Activated CD4-positive, alpha-beta T cell treated with anti-CD3 and anti-CD28 coated beads, Interleukin-2, amount 50 U/mL, for 48 hours (primary cell): ENCODE results near the gene SLC40A1.

Experiments
- DNase-seq, 2 experiments: peaks; one replicate each; pipeline ENCODE4 v3.0.0-alpha.2; 2020

Gene SLC40A1

DNA sequence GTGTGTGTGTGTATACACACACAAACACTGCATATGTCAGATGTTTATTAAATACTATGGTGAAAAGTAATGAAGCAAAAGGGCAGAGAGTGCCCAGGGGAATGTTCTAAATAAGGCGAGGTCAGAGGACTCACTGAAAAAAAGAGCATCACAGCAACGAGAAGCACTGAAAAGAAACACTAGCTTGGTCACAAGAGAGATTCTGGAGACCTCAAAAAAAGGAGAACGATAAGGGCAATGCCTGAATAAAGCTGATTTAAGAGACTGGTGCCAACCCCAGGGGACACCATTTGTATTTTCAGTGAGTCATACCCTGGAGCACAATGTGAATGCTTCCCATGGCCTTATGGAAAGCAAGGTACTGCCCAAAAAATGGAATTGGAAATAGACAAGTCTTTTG, 14.5 kb downstream of the SLC40A1 start:
- DNase-seq: no peak

DNA sequence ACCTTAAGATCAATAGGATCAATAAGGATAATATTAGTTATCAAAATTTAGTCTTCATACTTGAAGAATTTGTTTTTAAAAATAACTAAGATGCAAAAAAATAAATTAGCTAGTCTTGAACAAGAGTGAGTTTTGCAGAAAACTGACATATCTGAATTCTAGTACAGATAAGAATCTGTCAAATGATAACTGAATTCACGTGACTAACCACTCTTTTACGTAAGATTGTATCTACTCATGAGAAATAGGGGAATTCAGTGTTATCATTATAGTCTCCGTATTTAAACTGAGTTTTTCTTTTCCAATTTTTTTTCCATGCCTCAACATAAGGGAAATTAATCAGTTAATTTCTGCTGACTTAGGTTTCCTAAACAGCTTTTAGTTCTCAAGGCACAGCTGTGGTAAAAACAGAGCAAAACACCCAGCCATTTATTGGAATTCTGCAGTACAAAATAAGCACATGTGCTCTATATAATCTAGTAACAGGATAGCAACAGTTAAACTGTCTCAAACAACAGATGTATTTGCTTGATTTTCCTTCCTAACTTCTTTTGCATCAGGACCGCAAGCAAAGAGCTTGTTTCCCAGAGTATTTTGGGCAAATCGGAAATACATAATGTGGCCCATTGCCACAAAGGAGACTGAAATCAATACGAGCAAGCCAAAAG, 19.1 kb downstream of the SLC40A1 start:
- DNase-seq: no peak

GRCh38 chr2:189560273-189560586, 20.4 kb downstream of the SLC40A1 start:
- no peak for DNase-seq

DNA sequence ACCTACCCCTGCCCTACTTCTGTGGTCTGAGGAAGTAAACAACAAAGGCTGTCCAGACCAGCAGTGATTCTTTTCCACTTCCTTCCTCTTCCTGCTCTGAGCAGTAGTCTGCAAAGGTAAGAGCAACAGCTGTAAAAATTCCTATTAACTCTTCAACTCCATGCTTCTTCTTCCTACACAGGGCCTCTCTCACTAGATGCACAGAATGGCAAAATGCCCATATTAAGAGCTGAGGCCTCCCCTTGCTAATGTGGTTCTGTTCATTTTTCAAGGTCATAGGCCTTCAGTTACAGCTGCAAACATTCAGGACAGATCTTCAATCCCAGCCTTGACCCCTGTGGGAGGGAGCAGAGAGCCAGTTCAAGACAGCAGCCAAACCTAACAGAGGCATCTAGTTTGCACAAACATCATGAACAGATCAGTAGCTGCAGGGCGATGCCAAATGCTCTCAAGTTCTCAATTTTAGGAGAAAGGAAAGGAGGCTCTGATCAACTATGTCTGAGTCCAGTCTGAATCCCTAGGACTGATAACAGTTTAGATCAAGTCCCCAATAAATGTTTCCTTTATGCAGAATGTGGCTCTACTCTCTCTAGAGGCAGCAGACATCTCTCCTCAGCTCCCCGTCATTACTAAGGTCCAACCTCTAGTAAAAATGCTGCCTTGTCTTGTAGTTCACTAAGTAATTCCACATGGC, 20.9 kb downstream of the SLC40A1 start:
- DNase-seq: no peak

- no peak for DNase-seq
Observed at GRCh38 chr2:189558516-189559272, 21.9 kb downstream of the SLC40A1 start.

DNA sequence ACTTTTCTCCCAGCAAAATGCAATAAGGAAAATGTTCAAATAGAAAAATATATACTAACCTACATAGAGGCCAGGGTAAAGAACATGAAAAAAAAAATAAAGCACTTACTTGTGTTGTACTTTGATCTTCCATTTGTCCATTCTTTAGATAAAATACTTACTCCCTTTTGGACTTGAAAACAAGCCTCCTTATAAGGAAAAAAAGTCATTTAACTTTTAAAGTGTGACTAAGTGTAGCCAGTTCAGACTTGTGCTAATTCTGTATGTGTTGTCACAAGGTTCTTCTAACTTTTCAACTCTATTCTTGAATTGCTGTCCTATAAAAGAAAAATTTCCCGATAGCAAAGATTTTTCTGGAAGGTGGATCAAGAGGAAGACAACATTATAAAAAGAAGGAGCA, 23.2 kb downstream of the SLC40A1 start:
- no peak for DNase-seq

DNA sequence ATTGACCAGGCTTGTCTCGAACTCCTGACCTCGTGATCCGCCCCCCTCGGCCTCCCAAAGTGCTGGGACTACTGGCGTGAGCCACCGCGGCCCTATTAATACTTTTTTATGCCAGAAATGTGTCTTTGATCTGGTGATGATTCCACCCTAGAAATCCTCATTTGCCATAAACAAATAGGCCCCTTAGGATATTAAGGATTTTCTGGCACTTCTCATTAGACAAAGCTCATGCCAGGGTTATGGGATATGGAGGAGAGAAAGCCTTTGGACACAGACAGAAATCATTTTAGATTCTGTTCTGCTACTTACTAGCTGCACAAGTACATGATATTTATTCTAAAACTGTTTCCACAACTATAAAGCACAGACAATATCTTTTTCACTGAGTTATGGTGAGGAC, 24.1 kb downstream of the SLC40A1 start:
- DNase-seq: no peak

DNA sequence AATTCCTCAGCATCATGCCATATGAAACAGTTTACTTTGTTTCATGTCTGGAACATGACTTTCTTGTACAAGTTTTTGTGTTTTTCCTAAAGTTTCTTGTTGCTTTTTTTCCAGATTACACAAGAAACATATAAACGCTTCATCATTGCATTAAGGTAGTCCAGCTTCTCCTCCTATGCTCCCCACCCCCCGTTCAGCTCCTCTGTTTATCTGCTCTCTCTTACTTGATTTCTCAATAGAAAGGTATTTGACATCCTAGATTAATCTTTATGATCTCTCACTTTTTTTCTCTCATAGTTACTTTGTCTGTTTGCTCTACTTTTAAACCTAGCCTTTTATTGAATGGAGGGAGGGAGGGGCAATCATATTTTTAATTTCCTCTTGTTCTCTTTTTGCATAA, 25.4 kb downstream of the SLC40A1 start:
- DNase-seq: no peak

GRCh38 chr2:189553504-189554088, 27.0 kb downstream of the SLC40A1 start:
- no peak for DNase-seq

- no peak for DNase-seq
Observed at GRCh38 chr2:189552991-189553404, 27.6 kb downstream of the SLC40A1 start.

DNA sequence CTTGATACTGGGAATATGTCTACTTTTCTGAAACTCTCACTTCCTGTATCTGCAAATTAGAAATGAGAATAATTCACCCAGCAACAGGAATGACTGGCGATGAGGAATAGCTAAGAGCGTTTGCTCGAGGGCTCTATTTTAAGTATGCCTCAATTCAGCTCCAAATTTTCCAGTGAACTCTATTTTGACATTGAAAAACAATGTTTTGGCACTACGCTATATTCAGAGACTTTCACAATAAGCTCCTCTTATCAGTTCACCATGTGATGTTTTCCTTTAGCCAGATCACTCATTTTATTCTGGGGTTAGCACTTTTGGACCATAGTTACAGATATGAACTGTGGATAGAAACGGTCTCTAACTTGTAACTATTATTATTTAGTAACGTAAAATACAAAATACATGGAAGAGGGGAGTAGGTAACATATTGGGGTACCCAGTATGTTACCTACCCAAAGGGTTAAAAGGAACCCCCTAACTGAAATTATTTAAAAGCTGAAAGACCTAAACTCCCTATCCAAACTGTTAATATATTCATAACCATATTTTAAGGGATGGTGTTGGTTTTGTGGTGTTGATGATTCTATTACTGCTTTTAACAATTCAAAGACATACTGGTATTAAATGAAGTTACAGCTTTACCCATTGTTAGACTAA, 28.1 kb downstream of the SLC40A1 start:
- DNase-seq: no peak

DNA sequence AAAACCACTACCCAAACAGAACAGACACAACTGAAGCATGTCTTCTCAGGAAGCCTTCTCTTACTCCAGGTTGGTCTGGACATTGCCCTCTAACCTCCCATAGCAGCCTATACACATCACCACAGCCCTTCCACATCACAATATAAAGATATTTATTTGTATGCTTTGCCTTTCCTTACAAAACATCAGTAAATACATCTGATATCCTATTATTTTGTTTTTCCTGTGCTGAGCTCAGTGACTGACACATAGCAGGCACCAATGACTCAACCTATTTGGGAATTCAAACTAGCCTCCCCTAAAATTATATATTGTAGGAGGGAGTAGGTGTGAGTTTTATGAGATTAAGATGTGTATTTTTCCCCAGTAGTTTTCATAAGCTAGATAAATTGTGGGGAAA, 28.8 kb downstream of the SLC40A1 start:
- DNase-seq: no peak

DNA sequence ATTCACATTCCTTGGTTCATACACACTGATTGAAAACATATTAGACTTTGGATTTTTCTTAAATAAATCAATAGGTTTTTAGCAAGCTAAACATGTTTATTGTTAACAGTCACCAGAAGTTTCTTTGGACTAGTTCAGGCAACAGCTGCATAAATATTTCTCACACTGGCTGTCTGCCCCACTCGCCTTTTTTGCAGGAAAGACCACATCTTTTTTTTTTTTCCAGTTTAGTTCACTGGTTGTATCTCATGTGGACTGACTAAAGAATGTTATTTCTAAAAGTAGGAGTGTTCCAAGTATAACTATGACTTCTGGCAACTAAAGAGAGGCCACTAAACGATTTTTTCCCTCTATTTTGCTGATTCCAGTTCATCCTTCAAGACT, 31.1 kb downstream of the SLC40A1 start:
- DNase-seq: no peak

DNA sequence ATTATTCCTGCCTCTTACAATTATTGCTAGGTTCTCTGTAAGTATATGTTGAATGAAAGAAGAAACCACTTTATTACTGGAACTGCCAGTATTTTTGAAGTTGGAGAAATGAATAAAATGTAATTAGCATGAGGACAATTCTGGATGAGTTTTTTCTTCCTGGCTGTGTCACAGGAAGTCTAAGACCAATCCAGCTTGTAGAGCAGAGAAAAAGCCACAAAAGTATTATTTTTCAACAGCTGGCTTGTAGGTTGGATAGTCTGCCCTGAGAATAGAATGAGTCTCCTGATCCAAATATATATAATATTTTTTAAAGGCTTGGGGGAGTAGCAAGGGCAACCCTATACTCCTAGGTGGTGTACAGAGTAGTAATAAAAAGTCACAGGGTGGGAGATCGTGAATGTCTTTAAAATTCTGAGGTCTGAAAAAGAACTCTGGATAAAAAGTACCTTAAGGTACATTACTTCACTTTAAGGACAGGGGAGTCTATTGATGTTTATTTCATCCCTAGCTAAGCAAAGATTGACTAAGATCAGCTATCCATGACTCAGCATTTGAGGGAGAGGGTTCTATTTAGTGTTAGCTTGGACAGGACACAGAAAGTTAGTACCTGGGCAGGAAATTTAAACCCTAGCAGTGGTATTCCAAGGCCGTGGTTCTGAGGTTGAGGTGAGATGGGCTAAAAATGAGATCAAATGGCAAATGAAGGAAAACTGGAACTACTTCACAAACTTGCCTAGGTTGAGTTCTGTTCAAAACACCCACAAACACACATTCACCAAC, 31.7 kb downstream of the SLC40A1 start:
- DNase-seq: no peak

DNA sequence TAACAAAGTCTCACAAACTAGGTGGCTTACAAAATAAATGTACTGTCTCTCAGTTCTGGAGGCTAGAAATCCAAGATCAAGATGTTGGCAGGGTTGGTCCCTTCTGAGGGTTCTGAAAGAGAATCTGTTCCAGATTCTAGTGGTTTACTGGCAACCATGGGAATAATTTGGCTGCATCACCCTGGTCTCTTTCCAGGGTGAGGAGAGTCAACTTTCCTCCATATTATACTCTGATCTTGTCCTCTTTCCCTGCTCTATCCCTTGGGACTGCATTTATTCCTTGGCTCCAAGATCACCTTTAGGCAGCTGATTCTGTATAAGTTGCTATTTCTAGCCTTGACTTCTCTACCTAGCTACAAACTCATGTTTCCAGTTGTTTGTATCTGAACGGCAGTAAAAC, 35.2 kb downstream of the SLC40A1 start:
- DNase-seq: no peak

GRCh38 chr2:189544318-189545042, 36.1 kb downstream of the SLC40A1 start:
- no peak for DNase-seq

DNA sequence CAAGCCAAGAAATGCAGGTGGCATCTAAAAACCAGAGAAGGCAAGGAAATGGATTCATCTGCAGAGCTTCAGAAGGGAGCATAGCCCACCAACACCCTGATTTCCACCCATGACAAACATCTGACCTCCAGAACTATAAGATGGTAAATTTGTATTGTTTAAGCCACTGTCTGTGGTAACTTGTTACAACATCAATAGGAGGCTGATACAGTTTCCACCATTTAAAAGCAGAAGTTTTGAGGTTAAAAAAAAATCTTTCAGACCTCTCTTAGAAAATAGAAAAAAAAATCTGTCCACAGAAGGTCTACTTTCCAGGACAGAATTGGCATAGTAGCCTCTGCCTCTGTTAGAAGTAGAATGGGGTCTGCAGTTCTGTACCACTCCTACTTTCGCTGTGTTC, 37.2 kb downstream of the SLC40A1 start:
- no peak for DNase-seq

GRCh38 chr2:189542145-189542882, 38.3 kb downstream of the SLC40A1 start:
- no peak for DNase-seq

DNA sequence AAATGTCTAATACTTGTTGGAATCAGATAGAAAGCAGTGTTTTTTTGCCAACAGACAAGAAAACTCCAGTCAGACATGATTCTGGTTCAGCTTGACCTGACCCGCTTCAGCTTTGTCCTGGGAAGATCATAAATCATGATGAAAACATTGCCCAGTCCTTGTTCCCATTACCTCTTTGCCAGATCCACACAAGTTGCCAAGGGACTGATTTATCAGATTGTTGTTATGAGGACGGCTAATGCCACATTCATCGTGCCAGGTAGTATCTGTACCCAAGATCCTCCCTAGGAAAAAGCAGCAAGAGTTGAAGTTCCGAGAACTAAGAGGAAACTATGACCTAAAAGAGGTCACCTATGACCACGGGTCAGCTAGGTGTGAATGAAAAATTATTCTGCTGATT, 39.0 kb downstream of the SLC40A1 start:
- DNase-seq: no peak

DNA sequence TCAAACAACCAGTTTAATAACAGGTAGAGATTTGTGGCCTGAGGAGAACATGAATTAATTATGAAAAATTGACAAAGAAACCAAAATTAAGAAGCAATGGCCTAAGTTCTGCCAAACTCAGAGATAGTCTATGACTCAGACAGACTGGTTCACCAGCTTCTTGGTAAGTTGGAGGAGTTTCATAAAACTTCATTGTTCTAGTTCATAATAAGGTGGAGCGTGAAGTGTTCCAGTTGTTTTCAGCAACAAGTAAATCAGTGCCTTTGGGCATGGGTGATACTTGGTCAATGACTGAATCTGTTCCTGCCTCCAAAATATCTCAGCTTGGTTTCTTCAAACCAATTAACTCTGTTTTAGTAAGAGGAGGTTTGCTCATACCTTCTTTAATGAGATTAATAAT, 40.0 kb downstream of the SLC40A1 start:
- DNase-seq: no peak

DNA sequence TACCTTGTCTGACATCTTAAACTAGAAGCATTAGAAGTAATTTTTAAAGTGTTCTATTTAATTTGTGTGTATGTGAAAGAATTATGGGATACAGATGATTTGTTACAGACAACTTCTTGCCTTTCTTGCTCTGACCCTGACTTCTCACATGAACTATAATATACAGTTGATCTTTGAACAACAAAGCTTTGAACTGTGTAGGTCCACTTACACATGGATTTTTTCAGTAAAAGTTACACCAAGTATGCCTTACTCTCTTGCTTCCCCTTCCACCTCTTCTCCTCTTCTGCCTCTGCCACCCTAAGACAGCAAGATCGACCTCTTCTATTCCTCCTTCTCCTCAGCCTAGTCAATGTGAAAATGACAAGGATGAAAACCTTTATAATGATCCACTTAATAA, 42.2 kb downstream of the SLC40A1 start:
- DNase-seq: no peak
